ENCODE results near the gene NUS1. TPM values are rescaled to one million over a fixed set of nuclear protein-coding genes. Genes with fewer than 3 reads are reported as not detected.
A peak's percentile ranks its signal among the peaks of the same experiment; 100 is the strongest.
"Not testable (repeated sequence)": the region's sequence is repeated elsewhere in the genome, so short reads cannot be mapped to it uniquely, and the experiment has no call there.

Gene NUS1
- total RNA-seq, 4 donors from 2014 or later = 6.8 to 12.9 (median 10.2) TPM

DNA sequence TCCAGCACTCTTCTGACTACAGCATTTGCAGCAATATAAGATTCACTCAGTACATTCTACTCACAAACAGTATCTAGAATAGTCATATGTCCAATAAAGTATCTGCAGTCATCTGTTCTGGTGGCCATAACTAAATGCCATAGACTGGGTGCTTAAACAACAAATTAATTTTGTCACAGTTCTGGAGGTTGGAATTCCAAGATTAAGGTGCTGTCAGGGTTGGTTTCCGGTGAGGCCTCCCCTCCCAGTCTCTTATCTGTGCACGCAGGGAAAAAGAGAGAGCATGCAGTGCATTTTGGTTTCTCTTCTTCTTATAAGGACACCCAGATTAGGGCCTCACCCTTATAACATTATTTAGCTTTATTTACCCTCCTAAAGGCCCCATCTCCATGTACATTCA lies 21.3 kb upstream of the NUS1 start:
- intact Hi-C loops (cut with DNase I; ENCODE audit: low total_unique reads) = no loop called here
- 93 to 95% methylated on average over 2 of the region's 2 CpGs for WGBS, 2 donors

DNA sequence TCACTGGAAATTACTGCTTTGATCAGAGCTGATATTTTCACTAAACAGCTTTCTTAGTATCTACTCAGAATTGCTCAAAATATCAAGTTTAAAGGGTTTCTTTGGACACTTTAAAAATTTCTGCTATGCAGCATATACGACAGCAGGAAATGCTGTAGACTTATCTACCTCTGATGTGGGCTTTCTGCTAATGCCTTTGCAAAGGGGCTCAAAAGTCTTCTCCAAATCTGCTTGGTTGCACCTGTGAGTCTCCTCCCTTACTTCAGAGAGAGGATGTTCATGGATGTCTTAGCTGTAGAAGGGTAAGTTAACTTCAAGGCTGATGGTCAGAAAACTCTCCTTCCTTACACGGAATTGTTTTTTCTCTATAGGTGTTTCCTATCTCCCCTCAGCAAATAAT lies 19.9 kb upstream of the NUS1 start:
- H3K4me3 ChIP-seq (ENCODE audit: low read depth, poor library complexity, severe bottlenecking) = no peak overlapping the region
- WGBS, 2 donors = 84 to 85% methylated on average over 2 of the region's 2 CpGs
- DNase-seq (ENCODE audit: low spot score in 2 of 2) = no peak
- intact Hi-C loops (cut with DNase I; ENCODE audit: low total_unique reads) = no loop called here
- TF ChIP-seq, protein P1, sequence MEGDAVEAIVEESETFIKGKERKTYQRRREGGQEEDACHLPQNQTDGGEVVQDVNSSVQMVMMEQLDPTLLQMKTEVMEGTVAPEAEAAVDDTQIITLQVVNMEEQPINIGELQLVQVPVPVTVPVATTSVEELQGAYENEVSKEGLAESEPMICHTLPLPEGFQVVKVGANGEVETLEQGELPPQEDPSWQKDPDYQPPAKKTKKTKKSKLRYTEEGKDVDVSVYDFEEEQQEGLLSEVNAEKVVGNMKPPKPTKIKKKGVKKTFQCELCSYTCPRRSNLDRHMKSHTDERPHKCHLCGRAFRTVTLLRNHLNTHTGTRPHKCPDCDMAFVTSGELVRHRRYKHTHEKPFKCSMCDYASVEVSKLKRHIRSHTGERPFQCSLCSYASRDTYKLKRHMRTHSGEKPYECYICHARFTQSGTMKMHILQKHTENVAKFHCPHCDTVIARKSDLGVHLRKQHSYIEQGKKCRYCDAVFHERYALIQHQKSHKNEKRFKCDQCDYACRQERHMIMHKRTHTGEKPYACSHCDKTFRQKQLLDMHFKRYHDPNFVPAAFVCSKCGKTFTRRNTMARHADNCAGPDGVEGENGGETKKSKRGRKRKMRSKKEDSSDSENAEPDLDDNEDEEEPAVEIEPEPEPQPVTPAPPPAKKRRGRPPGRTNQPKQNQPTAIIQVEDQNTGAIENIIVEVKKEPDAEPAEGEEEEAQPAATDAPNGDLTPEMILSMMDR (IDR thresholded peaks at IDR 0.05) = no peak
- TF ChIP-seq POLR2A (IDR thresholded peaks at IDR 0.05) = no peak

More for the DNA sequence above, 21.3 kb upstream of the NUS1 start:
- no peak for DNase-seq (ENCODE audit: low spot score in 2 of 2)
- no peak overlapping the region for H3K4me3 ChIP-seq (ENCODE audit: low read depth, poor library complexity, severe bottlenecking)
- TF ChIP-seq, protein P1 (IDR thresholded peaks at IDR 0.05) = no peak
- TF ChIP-seq POLR2A (IDR thresholded peaks at IDR 0.05) = no peak

DNA sequence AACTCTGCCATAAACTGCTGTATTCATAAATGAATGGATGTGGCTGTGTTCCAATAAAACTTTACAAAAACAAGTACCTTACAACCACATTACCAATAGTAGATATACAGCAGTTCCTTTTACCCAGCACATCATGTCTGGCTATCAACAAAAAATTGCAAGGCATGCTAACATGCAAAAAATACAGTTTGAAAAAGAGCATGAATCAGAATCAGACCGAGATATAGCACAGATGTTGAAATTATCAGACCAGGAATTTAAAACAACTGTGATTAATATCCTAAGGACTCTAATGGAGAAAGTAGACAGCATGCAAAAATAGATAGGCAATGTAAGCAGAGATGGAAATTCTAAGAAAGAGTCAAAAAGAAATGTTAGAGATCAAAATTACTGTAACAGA lies 8.4 kb upstream of the NUS1 start:
- intact Hi-C loops (cut with DNase I; ENCODE audit: low total_unique reads) = no loop called here
- no peak for DNase-seq (ENCODE audit: low spot score in 2 of 2)
- TF ChIP-seq, protein P1 (IDR thresholded peaks at IDR 0.05) = no peak
- no peak for TF ChIP-seq POLR2A (IDR thresholded peaks at IDR 0.05)
- H3K4me3 ChIP-seq (ENCODE audit: low read depth, poor library complexity, severe bottlenecking) = no peak overlapping the region
- WGBS, 2 donors = 56 to 76% methylated on average over 1 of the region's 1 CpG

DNA sequence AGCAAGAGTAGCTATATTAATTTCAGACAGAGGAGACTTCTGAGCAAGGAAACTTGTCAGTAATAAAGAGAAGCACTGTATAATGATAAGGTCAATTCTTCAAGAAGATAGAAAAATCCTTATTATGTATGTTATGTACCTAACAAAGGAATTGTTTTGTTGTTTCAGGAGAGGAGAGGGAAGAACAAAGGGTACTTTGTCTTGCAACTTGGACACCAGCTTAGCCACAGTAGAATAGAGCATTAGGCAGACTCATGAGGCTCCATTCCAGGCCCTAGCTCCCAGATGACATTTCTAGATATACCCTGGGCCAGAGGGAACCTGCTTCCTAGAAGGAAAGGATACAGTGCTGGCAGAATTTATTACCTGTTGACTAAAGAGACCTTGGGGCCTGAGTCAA lies 6.5 kb upstream of the NUS1 start:
- intact Hi-C loops (cut with DNase I; ENCODE audit: low total_unique reads) = no loop called here
- DNase-seq (ENCODE audit: low spot score in 2 of 2) = no peak
- H3K4me3 ChIP-seq (ENCODE audit: low read depth, poor library complexity, severe bottlenecking) = no peak overlapping the region
- TF ChIP-seq POLR2A (IDR thresholded peaks at IDR 0.05) = no peak

DNA sequence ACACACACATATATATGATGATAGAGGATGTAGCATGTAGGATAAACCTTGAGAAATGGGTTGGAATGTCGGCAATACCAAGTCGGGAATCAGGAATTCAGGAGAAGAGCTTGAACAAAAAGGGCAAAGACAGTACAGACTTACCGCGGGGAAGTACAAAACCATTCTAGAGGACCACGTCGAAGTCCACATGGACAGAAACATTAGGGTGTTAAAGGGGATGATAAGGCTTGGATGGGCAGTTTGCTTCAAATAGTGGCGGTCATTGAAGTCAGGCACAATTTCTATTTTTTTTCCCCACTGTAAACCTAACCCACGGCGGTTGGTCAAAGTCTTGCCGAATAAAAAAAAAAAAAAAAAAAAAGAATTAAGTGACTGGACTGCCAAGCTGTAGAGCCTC lies 766 bp upstream of the NUS1 start:
- no peak overlapping the region for H3K4me3 ChIP-seq (ENCODE audit: low read depth, poor library complexity, severe bottlenecking)
- no peak for TF ChIP-seq POLR2A (IDR thresholded peaks at IDR 0.05)
- TF ChIP-seq, protein P1 (IDR thresholded peaks at IDR 0.05) = no peak
- intact Hi-C loops (cut with DNase I; ENCODE audit: low total_unique reads) = no loop called here
- DNase-seq (ENCODE audit: low spot score in 2 of 2) = no peak
- 74 to 79% methylated on average over 10 of the region's 10 CpGs for WGBS, 2 donors

DNA sequence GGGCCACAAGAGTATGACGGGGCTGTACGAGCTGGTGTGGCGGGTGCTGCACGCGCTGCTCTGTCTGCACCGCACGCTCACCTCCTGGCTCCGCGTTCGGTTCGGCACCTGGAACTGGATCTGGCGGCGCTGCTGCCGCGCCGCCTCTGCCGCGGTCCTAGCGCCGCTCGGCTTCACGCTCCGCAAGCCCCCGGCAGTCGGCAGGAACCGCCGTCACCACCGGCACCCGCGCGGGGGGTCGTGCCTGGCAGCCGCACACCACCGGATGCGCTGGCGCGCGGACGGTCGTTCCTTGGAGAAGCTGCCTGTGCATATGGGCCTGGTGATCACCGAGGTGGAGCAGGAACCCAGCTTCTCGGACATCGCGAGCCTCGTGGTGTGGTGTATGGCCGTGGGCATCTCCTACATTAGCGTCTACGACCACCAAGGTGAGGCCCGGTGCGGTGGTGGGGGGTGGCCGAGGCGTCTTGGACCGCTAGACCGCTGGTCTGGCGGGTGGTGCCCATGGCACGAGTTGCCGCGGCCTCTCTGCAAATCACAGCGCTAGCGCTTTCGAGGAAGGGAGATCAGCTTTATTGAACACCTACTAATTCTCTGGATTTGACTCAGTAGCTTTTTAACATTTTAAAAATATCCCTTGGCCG lies 511 bp downstream of the NUS1 start:
- H3K4me3 ChIP-seq (ENCODE audit: low read depth, poor library complexity, severe bottlenecking) = peak overlapping the region; percentile 53
- 0 to 7% methylated on average over 3 to 6 of the region's 62 CpGs for WGBS, 2 donors
- intact Hi-C loops (cut with DNase I; ENCODE audit: low total_unique reads); DNase-seq (ENCODE audit: low spot score in 2 of 2): not testable (repeated sequence)

DNA sequence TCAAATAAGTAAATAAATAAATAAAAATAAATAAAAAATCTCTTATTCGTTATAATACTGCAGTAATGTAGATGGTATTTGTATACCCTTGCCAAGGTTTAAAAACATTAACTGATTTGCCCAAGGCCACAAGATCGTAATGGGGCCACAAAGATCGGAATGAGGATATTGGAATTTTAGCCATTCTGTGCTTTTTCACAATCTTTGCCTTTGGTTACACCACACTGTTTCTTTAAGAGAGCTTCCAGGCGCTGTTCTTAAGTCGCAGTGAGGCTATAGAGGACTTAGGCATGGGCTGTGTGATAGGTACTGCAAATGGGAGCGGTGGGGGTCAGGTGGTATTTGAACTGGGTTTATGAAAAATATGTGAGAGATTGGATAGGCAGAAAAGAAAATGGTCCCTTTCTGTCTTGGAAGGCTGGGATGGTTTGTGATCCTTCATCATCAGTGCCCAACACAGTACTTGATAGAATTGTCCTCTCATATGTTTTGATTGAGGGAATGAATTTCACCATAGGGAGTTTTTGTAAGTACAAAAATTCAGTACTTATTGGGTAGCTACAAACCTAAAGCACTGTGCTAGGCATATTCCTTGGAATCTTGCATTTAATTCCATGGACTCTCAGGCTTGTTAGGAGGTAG lies 1.4 kb downstream of the NUS1 start:
- no peak for DNase-seq (ENCODE audit: low spot score in 2 of 2)
- WGBS, 2 donors = 54 to 59% methylated on average over 6 of the region's 6 CpGs
- peak overlapping the region; percentile 53 for H3K4me3 ChIP-seq (ENCODE audit: low read depth, poor library complexity, severe bottlenecking)
- TF ChIP-seq, protein P1 (IDR thresholded peaks at IDR 0.05) = no peak
- no peak for TF ChIP-seq POLR2A (IDR thresholded peaks at IDR 0.05)
- intact Hi-C loops (cut with DNase I; ENCODE audit: low total_unique reads) = no loop called here
